ENCODE measurements around the gene TFPT.

Gene TFPT

GRCh38 chr19:54115109-54116063, at the start of gene TFPT, which contains the start of gene PRPF31:
Gene TFPT (minus strand): TSS chr19:54115657. CDS start chr19:54115269, 388 bp downstream.
Gene PRPF31 (plus strand): TSS chr19:54115754. CDS start chr19:54118279, 2,525 bp downstream.
- peak; percentile 92 to 99 (median 96) for DNase-seq

- no peak for DNase-seq
Observed at GRCh38 chr19:54165222-54165621, 49.8 kb upstream of the TFPT start.

- DNase-seq = peak in 4 of 6 experiments; percentile 14 to 40 (median 21)
Observed at GRCh38 chr19:54164369-54165068, 49.1 kb upstream of the TFPT start.

GRCh38 chr19:54162884-54163283, 47.4 kb upstream of the TFPT start:
- DNase-seq = no peak

GRCh38 chr19:54162241-54162805, 46.9 kb upstream of the TFPT start:
- DNase-seq = peak; percentile 72 to 93 (median 84)

GRCh38 chr19:54160854-54161253, 45.4 kb upstream of the TFPT start:
- DNase-seq = no peak

- DNase-seq = no peak
Observed at GRCh38 chr19:54160182-54160811, 44.8 kb upstream of the TFPT start.

- peak; percentile 96 to 99 (median 99) for DNase-seq
Observed at GRCh38 chr19:54159352-54160181, 44.1 kb upstream of the TFPT start, which contains the start of gene LENG1. Gene LENG1 (minus strand): TSS chr19:54159721. CDS start chr19:54159695, 26 bp downstream.

GRCh38 chr19:54158812-54159351, 43.4 kb upstream of the TFPT start:
- peak in 2 of 6 experiments; percentile 19 to 24 for DNase-seq

GRCh38 chr19:54156953-54157352, 41.5 kb upstream of the TFPT start:
- DNase-seq = no peak

- no peak for DNase-seq
Observed at GRCh38 chr19:54156490-54156889, 41.0 kb upstream of the TFPT start.

GRCh38 chr19:54155694-54156093, 40.2 kb upstream of the TFPT start:
- no peak for DNase-seq

GRCh38 chr19:54154603-54155345, 39.3 kb upstream of the TFPT start:
- peak; percentile 13 to 74 (median 44) for DNase-seq

- DNase-seq = no peak
Observed at GRCh38 chr19:54153731-54154326, 38.4 kb upstream of the TFPT start.

GRCh38 chr19:54152878-54153524, 37.5 kb upstream of the TFPT start:
- DNase-seq = no peak

- DNase-seq = no peak
Observed at GRCh38 chr19:54152267-54152666, 36.8 kb upstream of the TFPT start.

- no peak for DNase-seq
Observed at GRCh38 chr19:54151362-54152035, 36.0 kb upstream of the TFPT start.

GRCh38 chr19:54149021-54149812, 33.8 kb upstream of the TFPT start:
- no peak for DNase-seq
